GM13977 (cell line): Measurements from ENCODE around the gene HSF2BP.

Experiments
- DNase-seq: peaks from one replicate; pipeline ENCODE4 v3.0.0; 2012; ENCODE audit warnings: low spot score
- CTCF ChIP-seq: IDR thresholded peaks from 2 replicates; pipeline ENCODE4 v1.5.1; 2012; ENCODE audit warnings: mild to moderate bottlenecking, control low read depth; ENCODE audit not compliant: insufficient read depth; ENCODE audit errors: extremely low read depth, missing control alignments
- in situ Hi-C: fragments of 300-500 bp; cut with MboI; formaldehyde crosslinking; loops from one replicate; pipeline ENCODE4 v1.12.0; 2022; ENCODE audit warnings: low sequenced_read_pairs, low pct_unique_long_range_greater_than_20kb, mixed read lengths, inconsistent platforms; ENCODE audit not compliant: unreplicated experiment

HSF2BP gene

GRCh38 chr21:43644609-43645008 is 14.7 kb downstream of the HSF2BP start:
- TF ChIP-seq CTCF = no peak
- DNase-seq = no peak
- in situ Hi-C loops = no loop called here

- no peak for TF ChIP-seq CTCF
- in situ Hi-C loops = no loop called here
- no peak for DNase-seq
Measured at GRCh38 chr21:43644071-43644470, 15.2 kb downstream of the HSF2BP start.

GRCh38 chr21:43643193-43643592 is 16.1 kb downstream of the HSF2BP start:
- in situ Hi-C loops = no loop called here
- no peak for TF ChIP-seq CTCF
- no peak for DNase-seq

- in situ Hi-C loops = no loop called here
- no peak for DNase-seq
- no peak for TF ChIP-seq CTCF
Measured at GRCh38 chr21:43640400-43640799, 18.9 kb downstream of the HSF2BP start.

GRCh38 chr21:43639470-43640353 is 19.6 kb downstream of the HSF2BP start:
- in situ Hi-C loops = no loop called here
- DNase-seq = no peak
- no peak for TF ChIP-seq CTCF

GRCh38 chr21:43637530-43638158 is 21.6 kb downstream of the HSF2BP start:
- in situ Hi-C loops = no loop called here
- TF ChIP-seq CTCF = no peak
- no peak for DNase-seq
